ENCODE results near the gene MAGEA4.

The MAGEA4 gene

GRCh38 chrX:151921292-151921691, 8.6 kb downstream of the MAGEA4 start:
- H3K4me3 ChIP-seq (replicated peaks; ENCODE audit: low read depth, low read length): no peak overlapping the region
- TF ChIP-seq CTCF (IDR thresholded peaks at IDR 0.05; ENCODE audit: low read length, missing control alignments): no peak
- no peak for DNase-seq (ENCODE audit: low read depth)

GRCh38 chrX:151921866-151922265, 9.2 kb downstream of the MAGEA4 start:
- TF ChIP-seq CTCF (IDR thresholded peaks at IDR 0.05; ENCODE audit: low read length, missing control alignments): no peak
- DNase-seq (ENCODE audit: low read depth): no peak
- H3K4me3 ChIP-seq (replicated peaks; ENCODE audit: low read depth, low read length): no peak overlapping the region

DNA sequence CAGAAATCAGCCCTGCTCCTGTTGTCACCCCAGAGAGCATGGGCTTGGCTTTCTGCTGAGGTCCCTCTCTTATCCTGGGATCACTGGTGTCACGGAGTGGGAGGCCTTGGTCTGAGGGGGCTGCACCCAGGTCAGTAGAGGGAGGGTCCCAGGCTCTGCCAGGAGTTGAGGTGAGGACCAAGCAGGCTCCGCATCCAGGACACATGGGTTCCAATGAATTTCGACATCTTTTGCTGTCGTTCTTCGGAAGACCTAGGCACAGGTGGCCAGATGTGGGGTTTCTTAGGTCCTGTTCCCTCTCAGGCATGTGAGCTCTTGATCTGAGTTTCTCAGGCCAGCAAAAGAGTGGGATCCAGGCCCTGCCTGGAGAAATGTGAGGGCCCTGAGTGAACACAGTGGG, 10.0 kb downstream of the MAGEA4 start:
- no peak overlapping the region for H3K4me3 ChIP-seq (replicated peaks; ENCODE audit: low read depth, low read length)
- no peak for DNase-seq (ENCODE audit: low read depth)
- TF ChIP-seq CTCF (IDR thresholded peaks at IDR 0.05; ENCODE audit: low read length, missing control alignments): no peak

GRCh38 chrX:151923648-151924047, 11.0 kb downstream of the MAGEA4 start:
- TF ChIP-seq CTCF (IDR thresholded peaks at IDR 0.05; ENCODE audit: low read length, missing control alignments): no peak
- no peak overlapping the region for H3K4me3 ChIP-seq (replicated peaks; ENCODE audit: low read depth, low read length)

GRCh38 chrX:151929126-151929525, 16.4 kb downstream of the MAGEA4 start:
- peak; percentile 8 for DNase-seq (ENCODE audit: low read depth)
- H3K4me3 ChIP-seq (replicated peaks; ENCODE audit: low read depth, low read length): no peak overlapping the region
- no peak for TF ChIP-seq CTCF (IDR thresholded peaks at IDR 0.05; ENCODE audit: low read length, missing control alignments)

More at GRCh38 chrX:151923648-151924047, 11.0 kb downstream of the MAGEA4 start:
- DNase-seq (ENCODE audit: low read depth): no peak

DNA sequence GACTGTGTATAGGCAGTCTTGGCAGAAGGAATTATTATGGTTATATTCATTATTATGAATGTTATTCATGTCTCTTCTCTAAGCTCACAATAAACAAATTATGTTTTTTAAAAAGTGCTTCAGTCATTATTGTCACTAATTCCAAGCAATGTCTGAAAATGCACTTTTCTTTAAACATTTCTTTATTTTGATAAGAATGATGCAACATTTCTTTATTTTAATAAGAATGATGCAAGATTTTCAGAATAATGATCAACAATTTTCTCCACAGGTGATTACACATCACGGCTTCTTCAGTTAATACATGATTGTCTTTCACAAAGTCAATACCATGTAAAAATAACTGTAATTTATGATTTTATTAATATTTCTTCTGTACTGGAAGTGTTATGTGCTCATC, 22.7 kb downstream of the MAGEA4 start:
- no peak for DNase-seq (ENCODE audit: low read depth)
- TF ChIP-seq CTCF (IDR thresholded peaks at IDR 0.05; ENCODE audit: low read length, missing control alignments): no peak
- H3K4me3 ChIP-seq (replicated peaks; ENCODE audit: low read depth, low read length): no peak overlapping the region

DNA sequence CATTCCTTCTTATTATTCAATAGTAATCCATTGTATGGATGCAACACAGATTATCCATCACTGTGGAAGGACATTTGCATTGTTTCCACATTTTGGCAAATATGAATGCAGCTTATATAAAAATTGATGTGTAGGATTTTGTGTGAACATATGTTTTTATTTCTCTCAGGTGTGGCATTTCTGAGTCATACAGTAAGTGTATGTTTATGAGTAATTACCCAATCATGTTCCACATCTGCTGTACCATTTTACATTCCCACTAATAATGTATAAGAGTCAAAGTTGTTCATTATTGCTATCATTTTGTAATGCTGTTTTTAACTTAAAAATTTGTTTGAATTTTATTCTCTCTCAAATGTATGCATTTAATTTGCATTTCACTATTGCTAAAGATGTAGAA, 25.5 kb downstream of the MAGEA4 start:
- TF ChIP-seq CTCF (IDR thresholded peaks at IDR 0.05; ENCODE audit: low read length, missing control alignments): no peak
- DNase-seq (ENCODE audit: low read depth): no peak
- H3K4me3 ChIP-seq (replicated peaks; ENCODE audit: low read depth, low read length): no peak overlapping the region

All from fibroblast of pulmonary artery (primary cell).